RWPE2 (cell line): ENCODE data around the gene PCK1.

Experiments
- ATAC-seq: fragments of 200-7000 bp; cut with Tn5 transposase; 3 replicates; pipeline ENCODE4 v1.9.1; 2021; ENCODE audit warnings: low read depth
- DNase-seq: peaks from one replicate; pipeline ENCODE4 v3.0.0-alpha.2; 2020; ENCODE audit warnings: low spot score
- H3K27ac ChIP-seq: fragments of 450-650 bp; 2 replicates; pipeline ENCODE4 v1.5.1; 2017; ENCODE audit warnings: mild to moderate bottlenecking; ENCODE audit not compliant: poor library complexity, severe bottlenecking
- H3K27me3 ChIP-seq: fragments of 250-450 bp; sonication (Bioruptor Pico); 2 replicates; pipeline ENCODE4 v1.5.1; 2021; ENCODE audit warnings: mild to moderate bottlenecking, moderate library complexity; ENCODE audit not compliant: insufficient read depth, poor library complexity, severe bottlenecking
- H3K36me3 ChIP-seq: fragments of 250-450 bp; sonication (Bioruptor Pico); 2 replicates; pipeline ENCODE4 v1.5.1; 2020; ENCODE audit warnings: low read depth, mild to moderate bottlenecking, moderate library complexity
- H3K4me1 ChIP-seq: fragments of 250-450 bp; sonication (Bioruptor Pico); 2 replicates; pipeline ENCODE4 v1.5.1; 2021; ENCODE audit warnings: mild to moderate bottlenecking, moderate library complexity; ENCODE audit not compliant: insufficient read depth, poor library complexity, severe bottlenecking
- H3K4me3 ChIP-seq: fragments of 250-450 bp; sonication (Bioruptor Pico); 2 replicates; pipeline ENCODE4 v1.5.1; 2021; ENCODE audit warnings: mild to moderate bottlenecking, moderate library complexity; ENCODE audit not compliant: severe bottlenecking
- H3K9me3 ChIP-seq: fragments of 250-450 bp; sonication (Bioruptor Pico); 2 replicates; pipeline ENCODE4 v1.5.1; 2021; ENCODE audit warnings: mild to moderate bottlenecking, moderate library complexity; ENCODE audit not compliant: severe bottlenecking
- CTCF ChIP-seq: fragments of 450-650 bp; IDR thresholded peaks from one replicate; pipeline ENCODE4 v1.5.1; 2017; ENCODE audit warnings: mild to moderate bottlenecking, moderate library complexity; ENCODE audit not compliant: poor library complexity, severe bottlenecking

PCK1 gene

GRCh38 chr20:57594092-57594951 is 33.4 kb downstream of the PCK1 start:
- no peaks in the 10 kb centered on the region for H3K27me3 ChIP-seq
- H3K4me1 ChIP-seq, result no peaks in the 10 kb centered on the region
- H3K27ac ChIP-seq, result no peak overlapping the region
- H3K36me3 ChIP-seq, result no peaks in the 10 kb centered on the region
- no peak overlapping the region for H3K4me3 ChIP-seq
- peak; percentile 100 for TF ChIP-seq CTCF
- H3K9me3 ChIP-seq, result no peaks in the 10 kb centered on the region
- ATAC-seq (peak; percentile 22; the same call in 2 of the 3 replicates), DNase-seq (no peak)

DNA sequence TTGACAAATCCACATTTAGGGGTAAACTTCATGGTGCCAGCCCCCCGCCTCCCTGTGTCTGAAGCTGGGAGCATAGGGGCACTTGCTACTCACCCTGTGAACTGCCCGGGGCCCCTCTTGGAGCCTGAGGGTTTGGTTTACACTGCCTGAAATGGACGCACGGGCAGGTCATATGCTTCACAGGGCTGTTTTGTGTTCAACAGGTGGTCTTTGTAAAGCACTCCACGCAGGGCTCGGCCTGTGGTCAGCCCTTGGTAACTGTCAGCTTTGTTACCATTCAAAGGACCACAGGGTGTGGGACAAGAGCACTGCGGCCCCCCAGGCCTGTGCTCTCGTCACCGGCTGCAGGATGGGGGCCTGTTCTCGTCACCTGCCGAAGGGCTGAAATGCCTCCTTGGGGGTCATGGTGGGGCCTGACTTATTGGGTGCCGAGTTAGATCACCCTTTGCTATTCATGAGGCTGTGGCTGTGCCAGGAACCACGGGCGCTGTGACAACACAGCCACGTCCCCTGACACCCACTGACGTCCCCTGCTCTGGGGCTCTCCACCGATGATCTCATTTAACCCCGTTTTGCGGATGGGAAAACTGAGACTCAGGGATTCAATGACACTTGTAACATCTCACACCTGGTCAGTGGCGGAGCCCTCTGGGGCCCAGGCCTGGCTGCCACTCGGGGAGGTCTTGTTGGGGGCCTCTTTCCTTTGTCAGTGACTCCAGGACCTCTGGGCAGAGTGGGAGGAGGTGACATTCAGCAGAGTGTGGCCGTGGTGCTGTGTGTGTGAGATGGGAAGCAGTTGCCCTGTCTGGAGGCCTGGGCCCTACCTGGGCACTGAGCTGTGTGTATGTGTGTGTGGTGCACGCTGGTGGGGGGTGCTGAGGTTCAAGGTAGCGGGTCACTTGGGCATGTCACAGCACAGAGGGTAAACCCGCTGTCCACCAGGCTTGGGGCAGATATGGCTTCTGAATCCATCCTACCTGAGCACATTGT is 34.4 kb downstream of the PCK1 start:
- H3K27me3 ChIP-seq, result no peaks in the 10 kb centered on the region
- TF ChIP-seq CTCF, result no peak
- H3K36me3 ChIP-seq, result no peaks in the 10 kb centered on the region
- no peaks in the 10 kb centered on the region for H3K9me3 ChIP-seq
- H3K4me1 ChIP-seq, result no peaks in the 10 kb centered on the region
- H3K27ac ChIP-seq, result no peak overlapping the region
- DNase-seq (no peak), ATAC-seq (no peak)
- H3K4me3 ChIP-seq, result no peak overlapping the region

DNA sequence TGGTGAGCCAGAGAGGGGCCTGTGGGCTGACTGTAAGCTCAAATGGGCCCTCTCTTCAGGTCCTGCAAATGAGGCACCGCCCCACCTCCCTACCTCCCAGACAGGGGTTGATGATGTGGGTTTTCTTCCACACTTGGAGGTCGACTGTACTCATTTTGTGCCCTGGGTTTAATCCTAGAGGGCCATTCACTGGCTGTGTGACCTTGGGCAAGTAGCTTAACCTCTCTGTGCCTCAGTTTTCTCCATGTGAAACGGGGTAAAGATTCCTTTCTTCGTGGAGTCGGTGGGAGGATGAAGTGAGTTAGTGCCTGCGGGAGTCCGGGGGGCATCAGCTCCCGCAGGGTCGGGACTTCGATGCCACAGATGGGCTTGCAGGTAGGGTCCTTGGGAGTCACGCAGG is 35.4 kb downstream of the PCK1 start:
- no peak for ATAC-seq
- DNase-seq, result no peak
- no peaks in the 10 kb centered on the region for H3K36me3 ChIP-seq
- no peak overlapping the region for H3K4me3 ChIP-seq
- TF ChIP-seq CTCF, result no peak
- no peaks in the 10 kb centered on the region for H3K27me3 ChIP-seq
- no peaks in the 10 kb centered on the region for H3K4me1 ChIP-seq
- no peaks in the 10 kb centered on the region for H3K9me3 ChIP-seq
- H3K27ac ChIP-seq, result no peak overlapping the region

DNA sequence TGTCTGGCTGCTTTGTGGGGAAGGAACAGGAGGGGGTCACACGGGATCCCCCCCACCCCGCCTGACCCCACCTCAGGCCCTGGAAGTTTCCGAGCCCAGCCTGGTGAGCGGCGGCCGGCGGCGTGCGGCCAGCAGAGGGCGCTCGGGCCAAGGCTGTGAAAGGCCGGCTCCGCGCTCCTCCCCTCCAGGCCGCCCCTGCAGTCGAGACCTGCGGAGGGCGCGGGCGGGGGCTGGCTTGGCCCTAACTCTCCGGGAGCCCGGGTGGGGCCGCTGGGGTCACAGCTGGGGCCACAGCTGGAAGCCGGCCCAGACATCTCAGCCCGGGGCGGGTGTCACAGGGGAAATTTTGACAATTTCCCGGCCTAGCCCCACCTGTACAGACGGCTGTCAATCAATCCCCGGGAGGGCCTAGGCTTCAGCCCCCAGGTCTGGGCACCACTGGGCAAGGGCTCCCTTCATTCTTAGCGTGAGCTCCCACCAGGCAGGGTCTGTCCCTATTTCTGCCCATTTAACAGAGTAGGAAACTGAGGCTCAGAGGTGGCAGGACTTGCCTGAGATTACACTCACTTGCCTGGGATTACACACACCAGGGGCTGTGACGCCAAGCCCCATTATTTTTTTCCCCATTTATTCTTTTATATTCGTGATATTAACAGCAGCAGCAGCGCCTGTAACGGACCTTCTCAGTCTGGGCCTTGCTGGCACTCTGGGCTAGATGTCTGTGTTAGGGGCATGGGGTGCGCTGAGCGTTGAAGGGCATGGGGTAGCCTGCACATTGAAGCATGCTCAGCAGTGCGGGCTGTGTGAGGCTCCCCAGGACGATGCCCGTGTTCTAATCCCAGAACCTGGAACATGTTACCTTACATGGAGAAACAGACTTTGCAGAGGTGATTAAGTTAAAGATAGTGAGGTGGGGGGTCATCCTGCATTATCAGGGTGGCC is 36.4 kb downstream of the PCK1 start:
- no peaks in the 10 kb centered on the region for H3K4me1 ChIP-seq
- ATAC-seq (peak; percentile 73), DNase-seq (peak; percentile 87)
- H3K9me3 ChIP-seq, result no peaks in the 10 kb centered on the region
- peak; percentile 100 for TF ChIP-seq CTCF
- no peaks in the 10 kb centered on the region for H3K36me3 ChIP-seq
- no peaks in the 10 kb centered on the region for H3K27me3 ChIP-seq
- H3K4me3 ChIP-seq, result no peak overlapping the region
- no peak overlapping the region for H3K27ac ChIP-seq
